HuH-7.5 (cell line): ENCODE measurements around the gene LYRM1.
"Not testable (repeated sequence)": the region's sequence is repeated elsewhere in the genome, so short reads cannot be mapped to it uniquely, and the experiment has no call there.

ENCODE experiments used
- DNase-seq: peaks from one replicate; pipeline ENCODE4 v3.0.0; 2011; ENCODE audit warnings: low spot score

The LYRM1 gene

GRCh38 chr16:20900299-20901067 lies at the start of gene LYRM1, which contains the start of gene DCUN1D3:
Gene LYRM1, plus strand, starts transcription at chr16:20900771. Its CDS starts 14,785 bp downstream, at chr16:20915556.
Gene DCUN1D3, minus strand, starts transcription at chr16:20900358. Its CDS starts 37,820 bp downstream, at chr16:20862538.
- DNase-seq = peak; percentile 88

GRCh38 chr16:20850981-20851380 lies 49.6 kb upstream of the LYRM1 start:
- no peak for DNase-seq

GRCh38 chr16:20851601-20852000 lies 49.0 kb upstream of the LYRM1 start:
- peak; percentile 13 for DNase-seq

GRCh38 chr16:20853143-20853542 lies 47.4 kb upstream of the LYRM1 start:
- DNase-seq = no peak

GRCh38 chr16:20853981-20854620 lies 46.5 kb upstream of the LYRM1 start:
- no peak for DNase-seq

- DNase-seq = no peak
These were observed 45.6 kb upstream of the LYRM1 start for GRCh38 chr16:20854963-20855362.

- no peak for DNase-seq
These were observed 43.3 kb upstream of the LYRM1 start for GRCh38 chr16:20857281-20857680.

GRCh38 chr16:20859229-20859628 lies 41.3 kb upstream of the LYRM1 start:
- DNase-seq = no peak

- no peak for DNase-seq
These were observed 40.9 kb upstream of the LYRM1 start for GRCh38 chr16:20859699-20860098.

- DNase-seq = no peak
These were observed 40.2 kb upstream of the LYRM1 start for GRCh38 chr16:20860361-20860760.

- DNase-seq = not testable (repeated sequence)
These were observed 39.6 kb upstream of the LYRM1 start for GRCh38 chr16:20860995-20861394.

- DNase-seq = no peak
These were observed 38.2 kb upstream of the LYRM1 start for GRCh38 chr16:20862162-20862960.

GRCh38 chr16:20864376-20864775 lies 36.2 kb upstream of the LYRM1 start:
- not testable (repeated sequence) for DNase-seq

GRCh38 chr16:20865420-20866131 lies 35.0 kb upstream of the LYRM1 start:
- DNase-seq = no peak

- DNase-seq = no peak
These were observed 34.3 kb upstream of the LYRM1 start for GRCh38 chr16:20866145-20866772.

- no peak for DNase-seq
These were observed 33.8 kb upstream of the LYRM1 start for GRCh38 chr16:20866801-20867200.

GRCh38 chr16:20867585-20867984 lies 33.0 kb upstream of the LYRM1 start:
- no peak for DNase-seq

- DNase-seq = no peak
These were observed 31.7 kb upstream of the LYRM1 start for GRCh38 chr16:20868890-20869289.

- DNase-seq = no peak
These were observed 30.3 kb upstream of the LYRM1 start for GRCh38 chr16:20870122-20870820.

GRCh38 chr16:20871258-20871657 lies 29.3 kb upstream of the LYRM1 start:
- no peak for DNase-seq
